Tibial artery (tissue), 4 donors: ENCODE data around the gene CHGA.

Source experiments
- DNase-seq, 2 donors: peaks; one replicate each; pipeline ENCODE4 v3.0.0-alpha.2; 2019
- H3K27ac ChIP-seq, 2 donors: fragments of 200-600 bp; sonication (generic) in 1 of 2; 1 replicate in 1 of 2; 2 replicates in 1 of 2; pipeline ENCODE4 v1.5.1; 2018 to 2019; ENCODE audit warnings: mild to moderate bottlenecking in 1 of 2
- H3K27me3 ChIP-seq, 2 donors: fragments of 200-600 bp; sonication (generic) in 1 of 2; one replicate each; pipeline versions ENCODE4 v1.5.1 to v1.6.0; 2016 to 2019
- H3K36me3 ChIP-seq, 3 donors: fragments of 200-600 bp; sonication (generic) in 2 of 3; one replicate each; pipeline ENCODE4 v1.5.1; 2016 to 2019; ENCODE audit warnings: mild to moderate bottlenecking in 2 of 3
- H3K4me1 ChIP-seq, 4 donors: fragments of 200-600 bp; sonication (generic) in 2 of 4; 1 replicate in 3 of 4; 2 replicates in 1 of 4; pipeline ENCODE4 v1.5.1; 2016 to 2019
- H3K4me3 ChIP-seq, 2 donors: fragments of 200-600 bp; sonication (generic) in 1 of 2; 1 replicate in 1 of 2; 2 replicates in 1 of 2; pipeline ENCODE4 v1.5.1; 2018 to 2019; ENCODE audit warnings: mild to moderate bottlenecking in 2 of 2
- H3K9me3 ChIP-seq, 3 donors: fragments of 200-600 bp; sonication (generic) in 1 of 3; one replicate each; pipeline ENCODE4 v1.5.1; 2016 to 2019
- CTCF ChIP-seq, 2 experiments: fragments of 200-600 bp in 1 of 2; fragments of 450-650 bp in 1 of 2; IDR thresholded peaks; one replicate each; pipeline ENCODE4 v1.5.1; 2017 to 2019; ENCODE audit warnings: antibody characterized with exemption in 2 of 2, mild to moderate bottlenecking in 1 of 2, moderate library complexity in 1 of 2
- intact Hi-C: fragments of 100-400 bp; cut with DNase I; formaldehyde crosslinking; loops from one replicate; pipeline ENCODE4 v1.15.0; 2023; ENCODE audit warnings: low total_unique reads

Gene CHGA

GRCh38 chr14:92941531-92941930, 18.6 kb downstream of the CHGA start:
- Histone ChIP-seq H3K36me3 (peaks cover 34 to 78% (median 75%) of the 10 kb centered on the region in 3 donors), H3K27me3 (no peaks in the 10 kb centered on the region), H3K4me3 (no peak overlapping the region), H3K9me3 (no peaks in the 10 kb centered on the region), H3K4me1 (peaks cover 0 to 7% (median 3%) of the 10 kb centered on the region in 4 donors), H3K27ac (no peak overlapping the region)
- intact Hi-C loops, result no loop called here
- no peak for TF ChIP-seq CTCF (IDR thresholded peaks at IDR 0.05)
- DNase-seq, result no peak

GRCh38 chr14:92942136-92942535, 19.2 kb downstream of the CHGA start:
- Histone ChIP-seq H3K36me3 (peaks cover 34 to 72% (median 69%) of the 10 kb centered on the region in 3 donors), H3K4me3 (no peak overlapping the region), H3K4me1 (peaks cover 0 to 13% (median 4%) of the 10 kb centered on the region in 4 donors), H3K27me3 (no peaks in the 10 kb centered on the region), H3K9me3 (no peaks in the 10 kb centered on the region), H3K27ac (no peak overlapping the region)
- intact Hi-C loops, result no loop called here
- TF ChIP-seq CTCF (IDR thresholded peaks at IDR 0.05), result no peak
- DNase-seq, result no peak

- H3K36me3 ChIP-seq, result peaks cover 34 to 68% (median 67%) of the 10 kb centered on the region in 3 donors
- H3K4me3 ChIP-seq, result no peak overlapping the region
- no peak for DNase-seq
- no peaks in the 10 kb centered on the region for H3K27me3 ChIP-seq
- no peak for TF ChIP-seq CTCF (IDR thresholded peaks at IDR 0.05)
- no peaks in the 10 kb centered on the region for H3K9me3 ChIP-seq
- intact Hi-C loops, result no loop called here
- H3K27ac ChIP-seq, result no peak overlapping the region
- H3K4me1 ChIP-seq, result peaks cover 0 to 13% (median 4%) of the 10 kb centered on the region in 4 donors
These were observed 19.6 kb downstream of the CHGA start for GRCh38 chr14:92942576-92942975.

GRCh38 chr14:92942976-92943710, 20.2 kb downstream of the CHGA start:
- DNase-seq, result no peak
- H3K36me3 ChIP-seq, result peaks cover 34 to 66% (median 65%) of the 10 kb centered on the region in 3 donors
- intact Hi-C loops, result no loop called here

GRCh38 chr14:92943855-92944570, 21.1 kb downstream of the CHGA start:
- Histone ChIP-seq H3K27ac (no peak overlapping the region), H3K9me3 (no peaks in the 10 kb centered on the region), H3K4me1 (peaks cover 0 to 13% (median 4%) of the 10 kb centered on the region in 4 donors), H3K27me3 (no peaks in the 10 kb centered on the region), H3K36me3 (peaks cover 34 to 72% (median 58%) of the 10 kb centered on the region in 3 donors), H3K4me3 (no peak overlapping the region)
- intact Hi-C loops, result no loop called here
- DNase-seq, result no peak
- no peak for TF ChIP-seq CTCF (IDR thresholded peaks at IDR 0.05)

More at GRCh38 chr14:92942976-92943710, 20.2 kb downstream of the CHGA start:
- Histone ChIP-seq H3K4me3 (no peak overlapping the region), H3K9me3 (no peaks in the 10 kb centered on the region), H3K27me3 (no peaks in the 10 kb centered on the region), H3K4me1 (peaks cover 0 to 13% (median 4%) of the 10 kb centered on the region in 4 donors), H3K27ac (no peak overlapping the region)
- no peak for TF ChIP-seq CTCF (IDR thresholded peaks at IDR 0.05)
